IPS DF 6.9 (cell line): ENCODE measurements around the gene EXOC6B.
A peak's percentile ranks its signal among the peaks of the same experiment; 100 is the strongest.

Source experiments
- DNase-seq: peaks from one replicate; pipeline ENCODE4 v3.0.0-alpha.2; 2013; ENCODE audit warnings: low read depth, low spot score
- H3K27ac ChIP-seq: one replicate; pipeline ENCODE4 v1.5.1; 2013; ENCODE audit warnings: low read length, control low read depth
- H3K27me3 ChIP-seq: 2 replicates; pipeline ENCODE4 v1.6.1; 2013; ENCODE audit warnings: mild to moderate bottlenecking, low read length; ENCODE audit not compliant: control insufficient read depth, insufficient read depth
- H3K36me3 ChIP-seq: 2 replicates; pipeline ENCODE4 v1.6.1; 2013; ENCODE audit warnings: low read length; ENCODE audit not compliant: control insufficient read depth, insufficient read depth
- H3K4me1 ChIP-seq: 2 replicates; pipeline ENCODE4 v1.6.1; 2013; ENCODE audit warnings: low read length; ENCODE audit not compliant: control insufficient read depth, insufficient read depth
- H3K4me3 ChIP-seq: 2 replicates; pipeline ENCODE4 v1.5.1; 2013; ENCODE audit warnings: mild to moderate bottlenecking, low read length
- H3K9me3 ChIP-seq: 2 replicates; pipeline ENCODE4 v1.6.1; 2013; ENCODE audit warnings: low read length, inconsistent platforms; ENCODE audit not compliant: control insufficient read depth, insufficient read depth
- WGBS: extraction: QIAGEN DNeasy Blood & Tissue Kit; methylation state at CpG from one replicate; pipeline ENCODE4 v1.1.7; 2013; ENCODE audit warnings: mixed read lengths, missing lambda C conversion rate; ENCODE audit not compliant: insufficient read length, insufficient coverage; 5-methylcytosine and 5-hydroxymethylcytosine counted together

Gene EXOC6B

GRCh38 chr2:72332720-72333119 lies 493.1 kb downstream of the EXOC6B start:
- H3K36me3 ChIP-seq: no peaks in the 10 kb centered on the region
- no peak for DNase-seq

GRCh38 chr2:72330652-72331051 lies 495.2 kb downstream of the EXOC6B start:
- Histone ChIP-seq H3K27me3 (no peaks in the 10 kb centered on the region), H3K4me1 (peaks cover 1% of the 10 kb centered on the region; the same call in 1 of the 2 replicates), H3K36me3 (no peaks in the 10 kb centered on the region), H3K4me3 (no peak overlapping the region), H3K27ac (no peak overlapping the region), H3K9me3 (no peaks in the 10 kb centered on the region)
- no CpG with 5 or more reads among the region's 1 CpG for WGBS
- DNase-seq: no peak

More at GRCh38 chr2:72332720-72333119, 493.1 kb downstream of the EXOC6B start:
- no peak overlapping the region for H3K27ac ChIP-seq
- H3K9me3 ChIP-seq: no peaks in the 10 kb centered on the region
- H3K4me3 ChIP-seq: no peak overlapping the region
- H3K4me1 ChIP-seq: peaks cover 1% of the 10 kb centered on the region; the same call in 1 of the 2 replicates
- no peaks in the 10 kb centered on the region for H3K27me3 ChIP-seq

DNA sequence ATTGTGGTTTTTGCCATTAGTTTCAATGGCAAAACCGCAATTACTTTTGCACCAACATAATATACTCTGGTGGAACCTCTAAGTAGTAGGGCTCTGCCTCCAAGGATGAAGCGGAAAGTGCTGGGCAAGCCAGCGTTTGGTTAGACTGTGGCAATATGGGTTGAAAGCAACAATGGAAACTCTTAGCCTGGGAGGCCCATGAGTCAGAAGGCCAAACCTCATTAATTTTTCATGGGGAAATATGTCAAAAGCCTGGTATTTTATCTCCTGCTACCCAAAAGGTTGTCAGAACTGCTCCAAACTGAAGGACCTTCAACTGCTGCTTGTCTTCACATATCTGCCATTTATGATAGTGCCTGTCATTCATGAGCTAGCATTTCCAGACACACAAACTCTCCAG lies 499.1 kb downstream of the EXOC6B start:
- H3K4me3 ChIP-seq: no peak overlapping the region
- H3K27ac ChIP-seq: no peak overlapping the region
- DNase-seq: no peak
- H3K36me3 ChIP-seq: no peaks in the 10 kb centered on the region
- H3K27me3 ChIP-seq: no peaks in the 10 kb centered on the region
- no peaks in the 10 kb centered on the region for H3K9me3 ChIP-seq
- peaks cover 1% of the 10 kb centered on the region; the same call in 1 of the 2 replicates for H3K4me1 ChIP-seq
- no CpG with 5 or more reads among the region's 3 CpGs for WGBS

DNA sequence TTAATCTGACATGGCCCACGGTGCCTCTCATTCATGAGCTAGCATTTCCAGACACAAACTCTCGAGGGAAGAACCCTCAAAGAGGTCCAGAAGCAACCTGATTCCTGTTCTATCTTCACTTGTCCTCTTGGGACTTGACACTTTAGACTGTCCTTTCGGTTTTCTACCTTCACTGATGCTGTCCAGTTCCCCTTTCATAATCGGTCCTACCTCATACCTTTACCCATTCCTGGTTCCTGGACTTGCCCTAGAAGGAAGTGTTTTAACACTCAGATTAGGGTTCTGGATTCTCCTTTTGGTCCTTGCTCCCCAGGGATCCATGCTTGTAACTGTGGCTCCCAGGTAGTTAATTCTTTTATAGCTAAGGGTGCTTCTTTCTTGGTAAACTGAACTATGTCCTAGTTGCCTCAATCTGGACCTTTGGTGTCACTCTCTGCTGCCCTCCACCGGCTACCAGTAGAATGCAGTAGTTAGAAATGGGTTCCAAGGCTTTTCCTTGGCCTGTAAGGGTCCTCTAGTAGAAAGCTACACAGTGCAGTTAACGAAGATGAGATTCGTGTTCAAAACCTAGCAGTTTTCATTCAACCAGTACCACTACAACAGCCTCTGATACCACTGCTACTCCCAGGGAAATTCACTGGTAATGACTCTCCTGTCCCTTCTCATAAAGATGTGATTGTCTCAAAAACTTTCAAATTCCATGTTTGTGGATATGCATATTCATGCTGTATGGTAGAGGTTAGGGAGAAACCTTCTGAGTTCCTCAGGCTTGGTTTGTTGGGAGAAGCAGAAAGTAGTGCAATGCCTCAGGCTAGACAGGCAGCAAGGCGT lies 500.0 kb downstream of the EXOC6B start:
- Histone ChIP-seq H3K27me3 (no peaks in the 10 kb centered on the region), H3K27ac (no peak overlapping the region), H3K4me1 (peaks cover 1% of the 10 kb centered on the region; the same call in 1 of the 2 replicates), H3K9me3 (no peaks in the 10 kb centered on the region), H3K4me3 (no peak overlapping the region), H3K36me3 (no peaks in the 10 kb centered on the region)
- DNase-seq: peak; percentile 11
- WGBS: no CpG with 5 or more reads among the region's 8 CpGs

GRCh38 chr2:72316774-72317173 lies 509.1 kb downstream of the EXOC6B start:
- Histone ChIP-seq H3K27ac (no peak overlapping the region), H3K36me3 (no peaks in the 10 kb centered on the region), H3K4me3 (no peak overlapping the region), H3K4me1 (no peaks in the 10 kb centered on the region), H3K27me3 (no peaks in the 10 kb centered on the region), H3K9me3 (no peaks in the 10 kb centered on the region)
- no peak for DNase-seq

DNA sequence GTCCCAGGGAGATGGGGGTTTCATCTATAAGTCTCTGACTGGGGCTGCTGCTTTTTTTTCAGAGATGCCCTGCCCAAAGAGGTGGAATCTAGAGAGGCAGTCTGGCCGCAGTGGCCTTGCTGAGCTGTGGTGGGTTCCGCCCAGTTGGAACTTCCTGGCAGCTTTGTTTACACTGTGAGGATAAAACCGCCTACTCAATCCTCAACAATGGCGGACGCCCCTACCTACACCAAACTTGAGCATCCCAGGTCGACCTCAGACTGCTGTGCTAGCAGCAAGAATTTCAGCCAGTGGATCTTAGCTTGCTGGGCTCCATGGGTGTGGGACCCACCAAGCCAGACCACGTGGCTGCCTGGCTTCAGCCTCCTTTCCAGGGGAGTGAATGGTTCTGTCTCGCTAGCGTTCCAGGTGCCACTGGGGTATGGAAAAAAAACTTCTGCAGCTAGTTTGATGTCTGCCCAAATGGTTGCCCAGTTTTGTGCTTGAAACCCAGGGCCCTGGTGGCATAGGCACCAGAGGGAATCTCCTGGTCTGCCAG lies 525.6 kb downstream of the EXOC6B start:
- Histone ChIP-seq H3K27ac (no peak overlapping the region), H3K4me3 (no peak overlapping the region), H3K4me1 (no peaks in the 10 kb centered on the region), H3K27me3 (no peaks in the 10 kb centered on the region), H3K9me3 (no peaks in the 10 kb centered on the region), H3K36me3 (no peaks in the 10 kb centered on the region)
- no peak for DNase-seq
- no CpG with 5 or more reads among the region's 9 CpGs for WGBS

GRCh38 chr2:72293620-72294019 lies 532.2 kb downstream of the EXOC6B start:
- no peak overlapping the region for H3K27ac ChIP-seq
- no peaks in the 10 kb centered on the region for H3K4me1 ChIP-seq
- no peaks in the 10 kb centered on the region for H3K36me3 ChIP-seq
- no peak for DNase-seq
- no peaks in the 10 kb centered on the region for H3K27me3 ChIP-seq
- H3K9me3 ChIP-seq: no peaks in the 10 kb centered on the region
- no CpG with 5 or more reads among the region's 1 CpG for WGBS
- no peak overlapping the region for H3K4me3 ChIP-seq

- no peak for DNase-seq
These were observed 533.4 kb downstream of the EXOC6B start for GRCh38 chr2:72292433-72292832.

GRCh38 chr2:72291059-72291458 lies 534.8 kb downstream of the EXOC6B start:
- no CpG with 5 or more reads among the region's 4 CpGs for WGBS
- Histone ChIP-seq H3K4me3 (no peak overlapping the region), H3K9me3 (no peaks in the 10 kb centered on the region), H3K4me1 (no peaks in the 10 kb centered on the region), H3K27me3 (no peaks in the 10 kb centered on the region), H3K36me3 (no peaks in the 10 kb centered on the region), H3K27ac (no peak overlapping the region)
- DNase-seq: no peak

More at GRCh38 chr2:72292433-72292832, 533.4 kb downstream of the EXOC6B start:
- Histone ChIP-seq H3K27me3 (no peaks in the 10 kb centered on the region), H3K9me3 (no peaks in the 10 kb centered on the region), H3K36me3 (no peaks in the 10 kb centered on the region), H3K27ac (no peak overlapping the region), H3K4me1 (no peaks in the 10 kb centered on the region), H3K4me3 (no peak overlapping the region)
- WGBS: no CpG with 5 or more reads among the region's 1 CpG

DNA sequence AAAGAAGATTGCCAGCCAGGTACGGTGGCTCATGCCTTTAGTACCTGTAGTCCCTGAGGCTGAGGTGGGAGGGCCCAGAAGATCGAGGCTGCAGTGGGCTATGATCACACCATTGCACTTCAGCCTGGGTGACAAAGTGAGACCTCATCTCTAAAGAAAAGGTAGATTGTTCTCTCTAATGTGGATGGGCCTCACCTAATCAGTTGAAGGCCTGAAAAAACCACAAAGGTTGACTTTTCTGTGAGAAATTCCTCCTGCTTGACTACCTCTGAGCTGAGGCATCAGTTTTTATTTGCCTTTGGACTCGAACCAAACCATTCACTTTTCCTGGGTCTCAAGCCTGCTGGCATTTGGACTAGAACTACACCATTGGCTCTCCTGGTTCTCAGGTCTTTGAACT lies 536.1 kb downstream of the EXOC6B start:
- no peak for DNase-seq
- Histone ChIP-seq H3K4me3 (no peak overlapping the region), H3K4me1 (no peaks in the 10 kb centered on the region), H3K9me3 (no peaks in the 10 kb centered on the region), H3K36me3 (no peaks in the 10 kb centered on the region), H3K27ac (no peak overlapping the region), H3K27me3 (no peaks in the 10 kb centered on the region)
- WGBS: no CpG with 5 or more reads among the region's 3 CpGs

- no peaks in the 10 kb centered on the region for H3K9me3 ChIP-seq
- H3K4me1 ChIP-seq: no peaks in the 10 kb centered on the region
- no CpG with 5 or more reads among the region's 2 CpGs for WGBS
- H3K27ac ChIP-seq: no peak overlapping the region
- no peak for DNase-seq
- no peak overlapping the region for H3K4me3 ChIP-seq
- H3K36me3 ChIP-seq: no peaks in the 10 kb centered on the region
- no peaks in the 10 kb centered on the region for H3K27me3 ChIP-seq
These were observed 536.5 kb downstream of the EXOC6B start for GRCh38 chr2:72289283-72289682.
